Breast epithelium (tissue), 4 donors: ENCODE measurements around the gene ARNT2. TPM values are rescaled to one million over a fixed set of nuclear protein-coding genes. Genes with fewer than 3 reads are reported as not detected.

Source experiments
- DNase-seq, 2 donors: peaks; one replicate each; pipeline ENCODE4 v3.0.0-alpha.2; 2019; ENCODE audit warnings: low spot score in 2 of 2
- H3K27ac ChIP-seq, 2 donors: fragments of 200-600 bp; sonication (generic) in 1 of 2; one replicate each; pipeline ENCODE4 v1.5.1; 2016 to 2019; ENCODE audit warnings: mild to moderate bottlenecking in 1 of 2
- H3K27me3 ChIP-seq, 2 donors: fragments of 200-600 bp; sonication (generic) in 1 of 2; one replicate each; pipeline versions ENCODE4 v1.5.1 to v1.6.0; 2017 to 2019; ENCODE audit warnings: control low read depth in 1 of 2, mild to moderate bottlenecking in 1 of 2
- H3K36me3 ChIP-seq: fragments of 200-600 bp; one replicate; pipeline ENCODE4 v1.5.1; 2019
- H3K4me1 ChIP-seq, 2 donors: fragments of 200-600 bp; sonication (generic); one replicate each; pipeline ENCODE4 v1.5.1; 2016 to 2019; ENCODE audit warnings: control low read depth in 1 of 2
- H3K4me3 ChIP-seq, 3 donors: fragments of 200-600 bp; sonication (generic); 1 replicate in 2 of 3; 2 replicates in 1 of 3; pipeline ENCODE4 v1.5.1; 2016 to 2019; ENCODE audit warnings: mild to moderate bottlenecking in 3 of 3, moderate library complexity in 2 of 3
- H3K9me3 ChIP-seq, 2 donors: fragments of 200-600 bp; sonication (generic) in 1 of 2; one replicate each; pipeline ENCODE4 v1.5.1; 2016 to 2019; ENCODE audit warnings: control low read depth in 1 of 2
- CTCF ChIP-seq, 3 donors: fragments of 450-650 bp; IDR thresholded peaks; one replicate each; pipeline ENCODE4 v1.5.1; 2016 to 2017; ENCODE audit warnings: antibody characterized with exemption in 3 of 3, mild to moderate bottlenecking in 3 of 3, moderate library complexity in 3 of 3
- POLR2A ChIP-seq: fragments of 450-650 bp; IDR thresholded peaks from one replicate; pipeline ENCODE4 v1.6.1; 2016; ENCODE audit warnings: antibody characterized with exemption, mild to moderate bottlenecking, moderate library complexity
- POLR2AphosphoS5 ChIP-seq, 3 donors: sonication (generic); formaldehyde crosslinking; IDR thresholded peaks; one replicate each; pipeline ENCODE4 v1.6.1; 2017; ENCODE audit warnings: antibody characterized with exemption in 3 of 3
- intact Hi-C: fragments of 100-400 bp; cut with DNase I; formaldehyde crosslinking; loops from one replicate; pipeline ENCODE4 v1.15.1; 2023; ENCODE audit warnings: low total_unique reads
- total RNA-seq, 3 donors: library from RNA; depleted of rRNA; stranded (reverse); fragments of >200 nt; gene quantifications; one replicate each; pipeline ENCODE4 v1.1.0, GENCODE V29; 2016

Gene ARNT2
- total RNA-seq, 3 donors from 2014 or later: 5.9 to 8.5 (median 7.0) TPM

GRCh38 chr15:80596521-80596976, 192.4 kb downstream of the ARNT2 start:
- no peaks in the 10 kb centered on the region for H3K9me3 ChIP-seq
- no peak overlapping the region for H3K4me3 ChIP-seq
- no peak overlapping the region for H3K27ac ChIP-seq
- H3K27me3 ChIP-seq: no peaks in the 10 kb centered on the region
- intact Hi-C loops: no loop called here
- DNase-seq: no peak
- TF ChIP-seq CTCF (IDR thresholded peaks at IDR 0.05) (no peak), POLR2A (no peak), POLR2AphosphoS5 (IDR thresholded peaks at IDR 0.05) (no peak)
- H3K36me3 ChIP-seq: no peaks in the 10 kb centered on the region
- no peaks in the 10 kb centered on the region for H3K4me1 ChIP-seq

GRCh38 chr15:80597076-80597475, 192.9 kb downstream of the ARNT2 start:
- Histone ChIP-seq H3K36me3 (no peaks in the 10 kb centered on the region), H3K27ac (no peak overlapping the region), H3K4me3 (no peak overlapping the region), H3K9me3 (no peaks in the 10 kb centered on the region), H3K4me1 (no peaks in the 10 kb centered on the region), H3K27me3 (no peaks in the 10 kb centered on the region)
- intact Hi-C loops: no loop called here
- TF ChIP-seq CTCF (IDR thresholded peaks at IDR 0.05): no peak
- TF ChIP-seq POLR2A: no peak
- TF ChIP-seq POLR2AphosphoS5 (IDR thresholded peaks at IDR 0.05): no peak
- no peak for DNase-seq

DNA sequence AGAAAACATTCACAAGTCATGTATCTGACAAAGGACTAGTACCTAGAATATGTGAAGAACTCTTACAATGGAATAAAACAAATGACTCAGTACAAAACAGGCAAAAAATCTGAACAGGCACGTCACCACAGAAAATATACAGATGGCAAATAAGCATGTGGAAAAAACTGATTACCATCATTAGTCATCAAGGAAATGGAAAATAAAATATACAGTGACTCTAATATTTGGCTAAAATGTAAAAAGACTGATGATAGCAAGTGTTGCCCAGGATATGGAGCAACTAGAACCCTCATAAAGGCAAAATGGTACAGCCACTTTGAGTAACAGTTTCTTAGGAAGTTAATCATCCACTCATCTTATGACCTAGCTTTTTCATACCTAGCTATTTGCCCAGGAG, 195.2 kb downstream of the ARNT2 start:
- TF ChIP-seq CTCF (IDR thresholded peaks at IDR 0.05) (no peak), POLR2A (no peak), POLR2AphosphoS5 (IDR thresholded peaks at IDR 0.05) (no peak)
- no peaks in the 10 kb centered on the region for H3K27me3 ChIP-seq
- intact Hi-C loops: no loop called here
- no peaks in the 10 kb centered on the region for H3K9me3 ChIP-seq
- H3K4me3 ChIP-seq: no peak overlapping the region
- H3K36me3 ChIP-seq: no peaks in the 10 kb centered on the region
- DNase-seq: no peak
- no peaks in the 10 kb centered on the region for H3K4me1 ChIP-seq
- H3K27ac ChIP-seq: no peak overlapping the region

DNA sequence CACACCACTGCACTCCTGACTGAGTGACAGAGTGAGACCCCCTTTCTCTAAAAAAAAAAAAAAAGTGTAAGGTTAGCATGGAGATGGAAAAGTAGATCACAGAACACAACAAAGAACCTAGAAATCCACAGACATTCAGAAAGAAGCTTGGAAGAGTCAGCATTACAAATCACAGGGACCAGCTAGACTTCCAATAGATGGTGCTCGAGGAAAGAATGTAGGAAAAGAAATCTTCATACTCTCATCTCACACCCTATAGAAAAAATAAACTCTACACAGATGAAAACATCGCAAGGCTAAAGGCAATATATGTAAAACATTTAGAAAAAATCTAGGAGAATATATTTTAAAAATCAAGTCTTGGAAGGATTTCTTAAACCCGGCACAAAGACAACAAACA, 196.4 kb downstream of the ARNT2 start:
- DNase-seq: no peak
- no peak overlapping the region for H3K4me3 ChIP-seq
- TF ChIP-seq CTCF (IDR thresholded peaks at IDR 0.05) (no peak), POLR2A (no peak), POLR2AphosphoS5 (IDR thresholded peaks at IDR 0.05) (no peak)
- H3K9me3 ChIP-seq: no peaks in the 10 kb centered on the region
- H3K27me3 ChIP-seq: no peaks in the 10 kb centered on the region
- no peaks in the 10 kb centered on the region for H3K36me3 ChIP-seq
- intact Hi-C loops: no loop called here
- H3K4me1 ChIP-seq: no peaks in the 10 kb centered on the region
- H3K27ac ChIP-seq: no peak overlapping the region

GRCh38 chr15:80601256-80601655, 197.1 kb downstream of the ARNT2 start:
- Histone ChIP-seq H3K27me3 (no peaks in the 10 kb centered on the region), H3K27ac (no peak overlapping the region)

More at GRCh38 chr15:80601256-80601655, 197.1 kb downstream of the ARNT2 start:
- Histone ChIP-seq H3K4me3 (no peak overlapping the region), H3K36me3 (no peaks in the 10 kb centered on the region), H3K4me1 (no peaks in the 10 kb centered on the region), H3K9me3 (no peaks in the 10 kb centered on the region)
- TF ChIP-seq POLR2A (no peak), POLR2AphosphoS5 (IDR thresholded peaks at IDR 0.05) (no peak), CTCF (IDR thresholded peaks at IDR 0.05) (no peak)
- intact Hi-C loops: no loop called here
- no peak for DNase-seq
